NCI-H2171 treated with DMSO at 0.1 percent for 48 hours (cell line): ENCODE results near the gene ETS1.
A peak's percentile ranks its signal among the peaks of the same experiment; 100 is the strongest.

Experiments
- DNase-seq: peaks from one replicate; lab custom pipeline; 2025; lab: John Stamatoyannopoulos, UW

ETS1 gene

DNA sequence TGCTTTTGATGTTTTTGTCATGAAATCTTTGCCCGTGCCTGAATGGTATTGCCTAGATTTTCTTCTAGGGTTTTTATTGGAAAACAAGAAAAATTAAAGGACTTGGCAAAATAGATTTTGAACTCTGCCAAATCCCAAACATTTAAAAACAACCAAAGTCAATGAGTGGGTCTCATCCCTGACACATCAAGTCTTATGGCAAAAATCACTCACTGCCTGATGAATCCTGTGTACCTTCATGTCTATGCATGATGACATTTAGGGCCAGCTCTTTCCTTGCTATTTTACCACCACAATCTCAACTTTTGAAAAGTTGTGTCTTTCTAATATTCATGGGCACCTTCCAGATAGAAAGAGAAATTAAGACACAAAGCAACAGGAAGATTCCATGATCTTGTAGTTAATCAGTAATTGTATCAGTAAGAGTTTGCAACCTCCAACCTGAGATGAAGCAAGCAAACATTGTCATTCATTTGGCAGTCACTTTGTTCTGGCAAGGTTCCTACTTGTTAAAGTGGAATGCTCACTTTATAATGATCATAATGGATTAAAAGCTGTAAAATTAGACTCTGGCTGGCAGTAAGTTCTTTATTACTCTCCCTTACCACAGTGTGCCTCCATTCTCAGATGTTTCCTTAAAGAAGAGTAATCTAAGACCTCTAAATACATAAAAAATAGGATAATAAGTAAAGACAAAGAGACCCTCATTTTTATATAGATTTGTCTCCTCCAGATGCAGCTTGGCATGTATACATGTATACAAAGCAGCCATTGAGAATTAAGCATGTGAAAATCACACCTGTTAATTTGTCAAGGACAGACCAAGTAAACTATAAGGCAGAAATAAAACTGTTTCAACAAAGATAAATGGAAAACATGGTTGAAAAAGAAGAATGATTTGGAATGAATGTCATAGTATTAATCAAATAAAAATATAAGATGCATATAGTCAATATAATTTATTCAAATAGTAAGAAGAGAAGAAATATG lies 51.6 kb downstream of the ETS1 start:
- no peak for DNase-seq

DNA sequence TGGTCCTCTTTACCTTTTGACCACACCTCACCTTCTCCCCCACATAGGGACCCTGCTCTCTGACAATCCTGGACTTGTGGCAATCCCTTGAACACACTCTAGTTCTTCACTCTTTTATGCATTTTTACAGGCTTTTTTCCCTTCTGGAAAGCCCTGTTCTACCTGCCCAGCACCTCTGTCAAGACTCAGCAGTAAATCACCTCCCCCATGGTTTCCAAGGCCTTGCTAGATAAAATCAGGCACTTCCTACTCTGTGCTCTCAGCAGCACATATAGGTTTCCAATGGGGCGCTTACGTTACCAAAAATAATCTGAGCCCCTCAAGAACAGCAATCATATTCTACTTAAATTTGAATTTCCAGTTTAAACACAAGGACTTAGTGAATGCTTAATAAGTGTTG lies 53.9 kb downstream of the ETS1 start:
- no peak for DNase-seq

DNA sequence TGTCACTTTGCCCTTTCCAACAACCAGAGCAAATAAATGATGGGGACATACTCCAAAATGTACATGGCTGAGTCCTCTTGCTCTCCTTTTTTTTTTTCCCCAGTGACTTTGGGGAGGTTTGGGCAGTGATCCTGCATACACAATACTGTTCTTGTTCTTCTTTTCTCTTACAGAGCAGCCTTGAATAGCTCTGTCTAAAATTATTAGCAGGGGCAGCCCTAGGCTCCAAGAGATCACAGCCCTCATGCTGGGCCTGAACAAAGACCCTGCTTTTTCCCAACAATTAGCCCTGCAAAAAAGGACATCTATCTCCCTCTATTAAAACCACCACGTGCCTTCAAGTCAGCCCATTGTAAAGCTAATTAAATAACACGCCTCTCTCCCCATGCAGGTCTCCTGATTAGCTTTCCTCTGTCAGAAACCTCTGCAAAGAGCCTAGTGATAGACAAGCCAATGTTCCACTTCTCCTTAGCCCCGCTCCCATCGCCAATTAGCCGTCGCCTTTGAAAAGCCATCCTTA lies 54.7 kb downstream of the ETS1 start:
- DNase-seq: no peak

- no peak for DNase-seq
Observed at GRCh38 chr11:128532016-128532571, 55.3 kb downstream of the ETS1 start.

DNA sequence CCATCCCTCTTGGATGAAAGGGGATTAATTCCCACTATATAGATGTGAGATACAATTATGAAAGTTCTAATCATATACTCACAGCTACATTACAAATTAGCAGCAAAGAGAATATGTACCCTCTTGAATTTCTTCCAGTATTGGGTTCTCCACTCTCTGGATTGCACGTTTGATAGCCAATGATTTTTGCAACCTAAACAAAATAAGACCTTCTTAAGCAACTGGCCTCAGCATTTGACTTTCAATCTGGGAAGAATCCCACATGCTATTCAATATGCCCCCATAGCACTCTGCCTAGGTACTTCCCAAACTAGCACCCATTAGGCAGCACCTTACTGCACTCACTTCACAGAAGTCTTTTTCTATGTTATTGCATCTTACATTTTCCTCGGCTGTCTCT lies 55.8 kb downstream of the ETS1 start:
- no peak for DNase-seq

GRCh38 chr11:128530118-128531074 lies 57.0 kb downstream of the ETS1 start:
- no peak for DNase-seq

DNA sequence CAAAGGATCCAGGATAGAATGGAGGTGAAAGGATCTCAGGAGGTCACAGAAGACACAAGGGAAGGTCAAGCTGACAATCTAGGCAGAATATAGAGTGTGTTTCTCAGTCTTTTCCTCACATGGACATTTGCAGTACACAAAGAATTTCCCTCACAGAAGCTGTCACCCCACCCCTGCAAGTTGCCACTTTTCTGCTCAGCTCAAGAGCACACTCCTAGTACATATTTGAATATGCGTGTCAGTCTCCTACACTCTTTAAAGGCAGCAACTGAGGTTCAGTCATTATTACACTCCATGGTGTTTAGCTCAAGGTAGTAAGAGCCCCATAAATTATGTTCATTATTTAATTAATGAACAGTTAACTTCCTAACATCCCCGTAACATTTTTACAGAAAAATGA lies 59.1 kb downstream of the ETS1 start:
- no peak for DNase-seq

- DNase-seq: no peak
Observed at GRCh38 chr11:128527046-128527445, 60.3 kb downstream of the ETS1 start.

GRCh38 chr11:128525411-128526243 lies 61.7 kb downstream of the ETS1 start:
- DNase-seq: no peak

GRCh38 chr11:128524172-128524571 lies 63.2 kb downstream of the ETS1 start:
- DNase-seq: no peak

DNA sequence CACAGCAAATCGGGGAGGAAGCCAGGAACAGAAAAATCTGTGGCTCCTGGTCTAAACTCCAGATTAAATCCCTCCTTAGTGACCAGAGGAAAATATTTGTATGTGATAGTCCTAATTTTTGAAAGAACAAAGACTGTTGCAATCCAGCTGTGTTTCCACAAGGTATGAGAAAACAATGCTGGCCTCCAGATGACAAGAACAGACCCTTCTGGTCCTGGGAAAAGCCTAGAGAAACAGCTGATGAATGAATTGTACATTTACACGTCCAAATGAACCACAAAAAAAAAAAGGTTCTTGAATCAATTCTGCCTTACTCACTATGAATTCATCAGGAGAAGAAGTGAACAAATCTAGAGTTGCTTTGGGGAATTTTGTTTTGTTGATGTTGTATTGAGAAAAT lies 63.7 kb downstream of the ETS1 start:
- DNase-seq: no peak

GRCh38 chr11:128522943-128523518 lies 64.3 kb downstream of the ETS1 start:
- no peak for DNase-seq

- peak; percentile 2 for DNase-seq
Observed at GRCh38 chr11:128522055-128522942, 65.1 kb downstream of the ETS1 start.

- DNase-seq: no peak
Observed at GRCh38 chr11:128521682-128522054, 65.7 kb downstream of the ETS1 start.

DNA sequence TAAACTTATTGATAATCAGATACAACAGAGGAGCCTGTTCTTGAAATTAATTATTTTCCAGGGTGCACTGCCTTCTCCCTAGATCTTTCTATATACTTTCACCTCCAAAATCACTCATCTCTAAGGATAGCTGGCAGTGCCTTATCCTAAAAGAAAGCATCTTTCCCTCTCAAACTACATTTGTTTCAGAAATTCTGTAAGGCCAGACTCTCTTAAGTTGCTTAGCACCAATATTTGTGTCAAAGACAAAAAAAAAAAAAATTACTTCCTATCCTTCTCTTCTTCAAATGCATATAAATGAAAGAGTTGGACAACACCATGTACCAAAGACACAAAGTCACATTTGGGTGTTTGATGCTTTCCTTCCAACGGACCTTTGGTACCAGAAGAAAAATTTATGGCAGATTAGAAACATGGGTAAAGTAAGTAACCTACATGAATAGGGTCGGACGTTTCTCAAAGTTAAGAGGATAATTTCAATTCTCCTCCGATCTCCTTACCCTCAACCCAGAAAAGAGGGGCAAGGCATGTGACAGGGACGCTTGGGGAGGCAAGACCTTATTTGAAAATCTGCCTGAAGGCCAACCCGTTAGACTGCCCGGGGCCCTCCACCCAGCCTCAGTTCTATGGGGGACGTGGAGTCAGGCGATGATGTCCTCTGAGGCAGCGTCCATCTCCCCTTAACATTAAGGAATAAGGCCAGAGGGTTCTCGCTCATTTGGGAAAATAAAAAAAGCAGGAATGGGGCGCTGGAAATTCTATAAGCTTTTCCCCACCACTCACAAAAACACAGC lies 66.3 kb downstream of the ETS1 start:
- DNase-seq: no peak

DNA sequence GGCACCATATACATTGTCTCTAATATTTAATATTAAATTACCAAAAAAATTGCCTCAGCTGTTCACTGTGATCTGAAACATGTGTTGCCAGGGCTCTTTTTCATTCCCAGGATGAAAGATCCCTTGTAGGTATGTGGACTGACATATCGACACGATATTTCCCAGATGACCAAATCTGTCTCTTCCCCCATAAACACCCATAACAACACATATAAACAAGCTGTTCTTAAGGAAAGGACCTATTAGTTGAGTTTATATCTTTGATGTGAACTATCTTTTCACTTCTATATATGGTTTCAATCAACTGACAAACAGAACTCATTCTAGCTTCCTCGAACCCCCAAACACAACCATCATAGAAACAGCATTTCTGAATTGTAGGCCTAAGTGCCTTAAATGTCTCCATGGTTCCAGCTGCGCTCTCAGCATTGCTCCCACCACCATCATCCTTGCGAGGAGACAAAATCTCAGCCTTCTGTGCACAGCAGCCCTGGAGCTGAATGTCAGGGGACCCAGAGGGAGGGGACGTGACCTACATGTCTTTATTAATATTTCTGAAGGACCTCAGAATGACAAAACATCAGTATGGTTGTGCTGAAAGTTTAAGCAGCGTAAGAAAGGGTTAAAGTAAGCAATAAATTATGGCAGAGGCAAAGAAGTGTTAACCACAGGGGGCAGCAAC lies 67.0 kb downstream of the ETS1 start:
- DNase-seq: no peak

DNA sequence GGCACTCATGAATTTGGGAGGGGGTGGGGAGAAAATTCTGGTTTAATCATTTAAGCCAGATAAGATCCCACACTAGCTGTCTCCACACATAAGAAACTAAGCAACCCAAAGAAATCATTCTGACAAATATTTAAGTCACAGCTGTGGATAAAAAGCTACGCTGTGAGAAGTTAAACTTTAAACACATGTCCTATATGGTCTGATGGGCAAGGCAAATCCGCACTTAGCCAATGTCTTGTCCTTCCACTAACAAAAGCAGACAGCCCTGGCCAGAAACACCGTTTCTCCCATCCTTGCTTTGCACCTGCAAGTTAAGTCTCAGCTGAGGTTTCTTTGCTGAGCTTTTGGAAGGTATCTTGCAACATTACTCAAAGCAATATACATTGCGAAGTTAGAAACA lies 68.0 kb downstream of the ETS1 start:
- DNase-seq: no peak

- DNase-seq: no peak
Observed at GRCh38 chr11:128518493-128519207, 68.7 kb downstream of the ETS1 start.
